Mesenchymal stem cell (in vitro differentiated cells and primary cell): ENCODE results near the gene TCF12.

ENCODE experiments used
- DNase-seq: peaks from one replicate; pipeline ENCODE4 v3.0.0-alpha.2; 2013
- H2AFZ ChIP-seq: one replicate; pipeline ENCODE4 v1.6.1; 2013; ENCODE audit warnings: low read depth, mild to moderate bottlenecking, control low read depth, inconsistent platforms, low read length, moderate library complexity
- H2AK5ac ChIP-seq: 2 replicates; pipeline ENCODE4 v1.6.1; 2013; ENCODE audit warnings: low read length, moderate library complexity, mild to moderate bottlenecking, inconsistent platforms; ENCODE audit not compliant: severe bottlenecking
- H2BK120ac ChIP-seq: one replicate; pipeline ENCODE4 v1.6.1; 2013; ENCODE audit warnings: low read depth, mild to moderate bottlenecking, inconsistent platforms, low read length, moderate library complexity
- H2BK12ac ChIP-seq, 2 experiments: one replicate each; pipeline ENCODE4 v1.6.1; 2013; ENCODE audit warnings: inconsistent platforms in 2 of 2, low read length in 2 of 2, mild to moderate bottlenecking in 2 of 2, moderate library complexity in 2 of 2, control low read depth in 1 of 2
- H2BK15ac ChIP-seq: one replicate; pipeline ENCODE4 v1.6.1; 2013; ENCODE audit warnings: mild to moderate bottlenecking, low read depth, inconsistent platforms; ENCODE audit not compliant: poor library complexity, severe bottlenecking
- H2BK5ac ChIP-seq: 2 replicates; pipeline ENCODE4 v1.6.1; 2013; ENCODE audit warnings: low read depth, mild to moderate bottlenecking, low read length, control low read depth, inconsistent platforms; ENCODE audit not compliant: poor library complexity, severe bottlenecking
- H3K14ac ChIP-seq, 2 experiments: one replicate each; pipeline ENCODE4 v1.6.1; 2013; ENCODE audit warnings: inconsistent platforms in 2 of 2, low read length in 2 of 2, control low read depth in 1 of 2, mild to moderate bottlenecking in 1 of 2, moderate library complexity in 1 of 2
- H3K18ac ChIP-seq, 2 experiments: one replicate each; pipeline ENCODE4 v1.6.1; 2013; ENCODE audit warnings: inconsistent platforms in 2 of 2, low read length in 2 of 2, control low read depth in 1 of 2, low read depth in 1 of 2, mild to moderate bottlenecking in 1 of 2
- H3K23ac ChIP-seq, 2 experiments: one replicate each; pipeline ENCODE4 v1.6.1; 2013; ENCODE audit warnings: inconsistent platforms in 2 of 2, low read length in 2 of 2, mild to moderate bottlenecking in 2 of 2, moderate library complexity in 2 of 2, control low read depth in 1 of 2
- H3K27ac ChIP-seq: 2 replicates; pipeline ENCODE4 v1.5.1; 2013; ENCODE audit warnings: mild to moderate bottlenecking, moderate library complexity, low read length, control low read depth, inconsistent platforms; ENCODE audit not compliant: poor library complexity, severe bottlenecking
- H3K27me3 ChIP-seq, 2 experiments: 2 replicates each; pipeline versions ENCODE4 v1.6.1 to v1.7.0; 2013; ENCODE audit warnings: low read length in 2 of 2, mild to moderate bottlenecking in 2 of 2, moderate library complexity in 2 of 2, control low read depth in 1 of 2, inconsistent platforms in 1 of 2; ENCODE audit not compliant: control insufficient read depth in 1 of 2, insufficient read depth in 1 of 2
- H3K36me3 ChIP-seq, 2 experiments: 2 replicates each; pipeline versions ENCODE4 v1.6.1 to v1.7.0; 2013; ENCODE audit warnings: low read length in 2 of 2, control low read depth in 1 of 2, inconsistent platforms in 1 of 2, low read depth in 1 of 2, mild to moderate bottlenecking in 1 of 2; ENCODE audit not compliant: insufficient read depth in 2 of 2, control insufficient read depth in 1 of 2
- H3K4ac ChIP-seq, 2 experiments: one replicate each; pipeline ENCODE4 v1.6.1; 2013; ENCODE audit warnings: inconsistent platforms in 2 of 2, low read length in 2 of 2, mild to moderate bottlenecking in 2 of 2, moderate library complexity in 2 of 2, control low read depth in 1 of 2, low read depth in 1 of 2
- H3K4me1 ChIP-seq: 2 replicates; pipeline ENCODE4 v1.6.1; 2013; ENCODE audit warnings: low read depth, low read length, control low read depth; ENCODE audit not compliant: control insufficient read depth, insufficient read depth
- H3K4me2 ChIP-seq: 2 replicates; pipeline ENCODE4 v1.6.1; 2013; ENCODE audit warnings: low read length, mild to moderate bottlenecking, inconsistent platforms; ENCODE audit not compliant: poor library complexity, severe bottlenecking
- H3K4me3 ChIP-seq, 2 experiments: 2 replicates each; pipeline versions ENCODE4 v1.5.1 to v1.7.0; 2013; ENCODE audit warnings: low read length in 2 of 2, mild to moderate bottlenecking in 2 of 2, control low read depth in 1 of 2, low read depth in 1 of 2; ENCODE audit not compliant: insufficient read depth in 1 of 2
- H3K79me1 ChIP-seq: replicated peaks from 2 replicates; pipeline ENCODE4 v1.6.1; 2013; ENCODE audit warnings: mild to moderate bottlenecking, control low read depth, low read length, inconsistent platforms; ENCODE audit not compliant: poor library complexity, severe bottlenecking
- H3K9ac ChIP-seq: 2 replicates; pipeline ENCODE4 v1.7.0; 2013; ENCODE audit warnings: mild to moderate bottlenecking, low read length, moderate library complexity
- H3K9me3 ChIP-seq: 2 replicates; pipeline ENCODE4 v1.7.0; 2013; ENCODE audit warnings: mild to moderate bottlenecking, low read length; ENCODE audit not compliant: control insufficient read depth
- H4K8ac ChIP-seq: one replicate; pipeline ENCODE4 v1.6.1; 2013; ENCODE audit warnings: inconsistent platforms, mild to moderate bottlenecking, low read length, moderate library complexity
- H4K91ac ChIP-seq: one replicate; pipeline ENCODE4 v1.6.1; 2013; ENCODE audit warnings: mild to moderate bottlenecking, low read length, inconsistent platforms
- WGBS: methylation state at CpG from one replicate; pipeline ENCODE4 v1.1.7; 2013; ENCODE audit warnings: mixed read lengths; 5-methylcytosine and 5-hydroxymethylcytosine counted together

TCF12 gene

DNA sequence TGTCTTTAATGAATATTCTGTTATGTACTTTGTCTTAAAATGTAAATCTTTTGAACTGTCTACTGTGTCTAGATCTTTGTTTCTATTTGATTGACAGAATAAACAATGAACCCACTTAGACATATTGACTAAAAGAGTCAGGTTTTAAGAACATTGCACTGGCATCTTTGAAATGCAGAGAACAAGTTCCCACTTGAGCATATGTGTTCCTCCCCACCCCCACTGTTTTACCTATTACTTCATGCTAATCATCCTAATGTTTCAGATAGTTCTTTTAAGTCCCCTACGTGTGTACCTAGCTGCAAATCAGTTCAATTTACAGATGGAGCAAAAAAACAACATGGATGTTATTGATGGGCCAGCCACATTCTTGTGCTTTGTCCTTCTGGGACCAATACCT lies 11.7 kb upstream of the TCF12 start:
- Histone ChIP-seq H3K4me2 (no peak overlapping the region), H2BK120ac (no peak overlapping the region), H3K9me3 (no peaks in the 10 kb centered on the region), H3K36me3 (peaks cover 0 to 3% of the 10 kb centered on the region in 2 experiments), H3K14ac (no peak overlapping the region), H4K8ac (no peak overlapping the region), H2BK12ac (no peak overlapping the region), H3K23ac (no peak overlapping the region), H2BK5ac (no peak overlapping the region), H2BK15ac (no peak overlapping the region), H2AK5ac (no peak overlapping the region), H3K9ac (no peak overlapping the region), H3K79me1 (no peaks in the 10 kb centered on the region), H3K4me3 (no peak overlapping the region), H3K18ac (no peak overlapping the region), H3K27me3 (no peaks in the 10 kb centered on the region), H3K4ac (no peak overlapping the region), H4K91ac (no peak overlapping the region), H2AFZ (no peak overlapping the region), H3K4me1 (no peaks in the 10 kb centered on the region), H3K27ac (no peak overlapping the region)
- DNase-seq, result no peak
- WGBS, result 83% methylated on average over 1 of the region's 1 CpG

DNA sequence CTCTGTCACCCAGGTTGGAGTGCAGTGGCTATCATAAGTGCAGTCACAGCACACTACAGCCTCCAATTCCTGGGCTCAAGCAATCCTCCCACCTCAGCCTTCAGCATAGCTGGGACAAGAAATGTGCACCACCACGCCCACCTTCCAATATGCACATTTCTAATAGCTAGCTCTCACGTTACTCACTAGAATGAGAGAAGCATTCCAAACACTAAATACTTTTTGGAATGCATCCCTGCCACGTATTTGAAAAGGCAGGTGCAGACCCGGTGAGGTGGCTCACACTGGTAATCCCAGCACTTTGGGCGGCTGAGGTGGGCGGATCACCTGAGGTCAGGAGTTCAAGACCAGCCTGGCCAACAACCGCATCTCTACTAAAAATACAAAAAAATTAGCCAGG lies 7.6 kb upstream of the TCF12 start:
- Histone ChIP-seq H3K23ac (no peak overlapping the region), H3K27me3 (no peaks in the 10 kb centered on the region), H2BK12ac (no peak overlapping the region), H2AK5ac (no peak overlapping the region), H3K4me3 (no peak overlapping the region), H3K18ac (no peak overlapping the region), H3K9ac (no peak overlapping the region), H3K4me2 (no peak overlapping the region), H3K4ac (no peak overlapping the region), H3K79me1 (no peaks in the 10 kb centered on the region), H2BK15ac (no peak overlapping the region), H2BK120ac (no peak overlapping the region), H3K27ac (no peak overlapping the region), H4K91ac (no peak overlapping the region), H3K14ac (no peak overlapping the region), H2BK5ac (no peak overlapping the region), H3K9me3 (no peaks in the 10 kb centered on the region), H3K4me1 (no peaks in the 10 kb centered on the region), H4K8ac (no peak overlapping the region), H2AFZ (no peak overlapping the region), H3K36me3 (peaks cover 0 to 5% of the 10 kb centered on the region in 2 experiments)
- 85% methylated on average over 6 of the region's 7 CpGs for WGBS
- no peak for DNase-seq

DNA sequence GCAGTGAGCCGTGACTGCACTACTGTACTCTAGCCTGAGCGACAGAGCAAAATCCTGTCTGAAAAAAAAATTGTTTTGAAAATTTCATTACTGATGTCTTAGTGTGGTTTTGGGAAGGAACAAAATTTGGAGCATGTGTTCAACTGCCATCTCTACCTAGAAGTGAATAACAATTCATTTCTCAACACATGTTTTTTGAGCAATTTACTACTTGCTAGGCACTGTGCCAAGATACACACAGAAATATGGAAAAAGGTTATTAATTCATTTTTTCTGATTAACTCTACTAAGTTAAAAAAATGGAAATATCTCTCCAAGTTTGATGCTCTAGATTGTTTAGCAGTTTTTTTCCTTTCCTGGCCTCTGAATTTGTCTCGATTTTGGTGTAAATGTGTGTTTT lies 5.2 kb upstream of the TCF12 start:
- Histone ChIP-seq H2BK15ac (no peak overlapping the region), H3K4ac (no peak overlapping the region), H3K27ac (no peak overlapping the region), H3K9ac (no peak overlapping the region), H4K91ac (no peak overlapping the region), H3K23ac (no peak overlapping the region), H3K4me1 (peaks cover 5% of the 10 kb centered on the region), H3K18ac (no peak overlapping the region), H2AFZ (no peak overlapping the region), H2BK12ac (no peak overlapping the region), H2BK120ac (no peak overlapping the region), H4K8ac (no peak overlapping the region), H3K27me3 (no peaks in the 10 kb centered on the region), H3K9me3 (no peaks in the 10 kb centered on the region), H2BK5ac (no peak overlapping the region), H2AK5ac (no peak overlapping the region), H3K4me2 (no peak overlapping the region), H3K14ac (no peak overlapping the region), H3K79me1 (peaks cover 10% of the 10 kb centered on the region), H3K36me3 (peaks cover 0 to 10% of the 10 kb centered on the region in 2 experiments), H3K4me3 (no peak overlapping the region)
- WGBS, result 92% methylated on average over 3 of the region's 3 CpGs
- no peak for DNase-seq

DNA sequence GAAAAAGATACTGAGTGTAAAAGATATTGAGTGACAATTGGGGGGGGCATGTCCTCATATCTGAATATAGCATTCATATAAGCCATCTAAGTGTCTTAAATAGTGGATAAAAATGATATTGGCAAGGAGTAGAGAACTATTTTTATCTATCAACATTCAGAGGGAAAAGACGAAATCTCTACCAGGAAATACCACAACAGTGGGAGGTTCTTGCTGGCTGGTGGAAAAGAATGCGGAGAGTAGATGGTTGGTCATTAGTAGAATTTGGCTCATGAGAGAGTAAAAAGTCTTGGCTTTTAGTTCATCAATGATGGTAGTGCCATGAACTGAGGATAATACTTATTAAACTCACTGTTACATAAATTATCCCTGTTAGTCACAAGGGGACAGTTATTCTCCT lies 4.8 kb upstream of the TCF12 start:
- Histone ChIP-seq H2AFZ (no peak overlapping the region), H3K4me3 (no peak overlapping the region), H2AK5ac (no peak overlapping the region), H3K27ac (no peak overlapping the region), H3K4me2 (no peak overlapping the region), H3K4me1 (peaks cover 5% of the 10 kb centered on the region), H3K9ac (no peak overlapping the region), H2BK120ac (no peak overlapping the region), H3K36me3 (peaks cover 0 to 10% of the 10 kb centered on the region in 2 experiments), H3K27me3 (no peaks in the 10 kb centered on the region), H3K23ac (no peak overlapping the region), H4K8ac (no peak overlapping the region), H2BK5ac (no peak overlapping the region), H3K9me3 (no peaks in the 10 kb centered on the region), H2BK12ac (no peak overlapping the region), H3K14ac (no peak overlapping the region), H2BK15ac (no peak overlapping the region), H4K91ac (no peak overlapping the region), H3K79me1 (peaks cover 10% of the 10 kb centered on the region), H3K4ac (no peak overlapping the region), H3K18ac (no peak overlapping the region)
- 75% methylated on average over 2 of the region's 2 CpGs for WGBS
- DNase-seq, result no peak
